ENCODE data around the gene SAP30BP.

DNA sequence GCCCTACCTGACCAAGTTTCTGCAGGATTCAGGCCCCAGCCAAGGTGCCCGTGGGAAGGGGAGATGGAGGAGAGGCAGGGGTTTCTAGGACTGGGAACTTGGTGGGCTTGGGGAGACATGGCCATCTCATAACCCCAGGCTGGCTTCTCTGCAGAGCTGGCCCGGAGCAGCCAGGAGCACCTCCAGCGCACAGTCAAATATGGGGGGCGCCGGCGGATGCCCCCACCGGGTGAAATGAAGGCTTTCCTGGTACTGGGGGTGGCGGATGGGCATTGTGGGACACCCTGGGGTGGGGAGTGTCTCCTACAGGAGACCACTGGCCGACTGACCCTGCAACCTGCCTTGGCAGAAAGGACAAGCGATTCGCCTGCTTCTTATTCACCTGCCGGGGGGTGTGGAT is 43.1 kb upstream of the SAP30BP start:
- TF ChIP-seq, protein P1, sequence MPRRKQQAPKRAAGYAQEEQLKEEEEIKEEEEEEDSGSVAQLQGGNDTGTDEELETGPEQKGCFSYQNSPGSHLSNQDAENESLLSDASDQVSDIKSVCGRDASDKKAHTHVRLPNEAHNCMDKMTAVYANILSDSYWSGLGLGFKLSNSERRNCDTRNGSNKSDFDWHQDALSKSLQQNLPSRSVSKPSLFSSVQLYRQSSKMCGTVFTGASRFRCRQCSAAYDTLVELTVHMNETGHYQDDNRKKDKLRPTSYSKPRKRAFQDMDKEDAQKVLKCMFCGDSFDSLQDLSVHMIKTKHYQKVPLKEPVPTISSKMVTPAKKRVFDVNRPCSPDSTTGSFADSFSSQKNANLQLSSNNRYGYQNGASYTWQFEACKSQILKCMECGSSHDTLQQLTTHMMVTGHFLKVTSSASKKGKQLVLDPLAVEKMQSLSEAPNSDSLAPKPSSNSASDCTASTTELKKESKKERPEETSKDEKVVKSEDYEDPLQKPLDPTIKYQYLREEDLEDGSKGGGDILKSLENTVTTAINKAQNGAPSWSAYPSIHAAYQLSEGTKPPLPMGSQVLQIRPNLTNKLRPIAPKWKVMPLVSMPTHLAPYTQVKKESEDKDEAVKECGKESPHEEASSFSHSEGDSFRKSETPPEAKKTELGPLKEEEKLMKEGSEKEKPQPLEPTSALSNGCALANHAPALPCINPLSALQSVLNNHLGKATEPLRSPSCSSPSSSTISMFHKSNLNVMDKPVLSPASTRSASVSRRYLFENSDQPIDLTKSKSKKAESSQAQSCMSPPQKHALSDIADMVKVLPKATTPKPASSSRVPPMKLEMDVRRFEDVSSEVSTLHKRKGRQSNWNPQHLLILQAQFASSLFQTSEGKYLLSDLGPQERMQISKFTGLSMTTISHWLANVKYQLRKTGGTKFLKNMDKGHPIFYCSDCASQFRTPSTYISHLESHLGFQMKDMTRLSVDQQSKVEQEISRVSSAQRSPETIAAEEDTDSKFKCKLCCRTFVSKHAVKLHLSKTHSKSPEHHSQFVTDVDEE (CRISPR knock-in tag; IDR thresholded peaks at IDR 0.05): no peak
- TF ChIP-seq ZNF70 (CRISPR knock-in tag; IDR thresholded peaks at IDR 0.05): no peak
- no peak for TF ChIP-seq ZNF565 (CRISPR knock-in tag; conservative IDR thresholded peaks at IDR 0.05; ENCODE audit: low read depth)
- TF ChIP-seq ZFP30 (CRISPR knock-in tag; IDR thresholded peaks at IDR 0.05): no peak
- no peak for TF ChIP-seq TOX (CRISPR knock-in tag; IDR thresholded peaks at IDR 0.05; ENCODE audit: borderline replicate concordance)
- TF ChIP-seq ZFP3 (CRISPR knock-in tag; IDR thresholded peaks at IDR 0.05): no peak
- TF ChIP-seq, protein P2, sequence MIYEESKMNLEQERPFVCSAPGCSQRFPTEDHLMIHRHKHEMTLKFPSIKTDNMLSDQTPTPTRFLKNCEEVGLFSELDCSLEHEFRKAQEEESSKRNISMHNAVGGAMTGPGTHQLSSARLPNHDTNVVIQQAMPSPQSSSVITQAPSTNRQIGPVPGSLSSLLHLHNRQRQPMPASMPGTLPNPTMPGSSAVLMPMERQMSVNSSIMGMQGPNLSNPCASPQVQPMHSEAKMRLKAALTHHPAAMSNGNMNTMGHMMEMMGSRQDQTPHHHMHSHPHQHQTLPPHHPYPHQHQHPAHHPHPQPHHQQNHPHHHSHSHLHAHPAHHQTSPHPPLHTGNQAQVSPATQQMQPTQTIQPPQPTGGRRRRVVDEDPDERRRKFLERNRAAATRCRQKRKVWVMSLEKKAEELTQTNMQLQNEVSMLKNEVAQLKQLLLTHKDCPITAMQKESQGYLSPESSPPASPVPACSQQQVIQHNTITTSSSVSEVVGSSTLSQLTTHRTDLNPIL (CRISPR knock-in tag; IDR thresholded peaks at IDR 0.05; ENCODE audit: low read depth): no peak
- no peak for TF ChIP-seq ISL1 (CRISPR knock-in tag; IDR thresholded peaks at IDR 0.05)
